GM12878 (cell line): ENCODE data around the gene DYRK4. TPM values are rescaled to one million over a fixed set of nuclear protein-coding genes. Genes with fewer than 3 reads are reported as not detected.
A peak's percentile ranks its signal among the peaks of the same experiment; 100 is the strongest.

Experiments used
- BACH1 ChIP-seq: fragments of 450-650 bp; IDR thresholded peaks from 2 replicates; pipeline ENCODE4 v1.6.1; 2017; ENCODE audit warnings: mild to moderate bottlenecking, borderline replicate concordance
- CBX5 ChIP-seq: sonication (generic); IDR thresholded peaks from 2 replicates; pipeline ENCODE4 v1.6.1; 2016; ENCODE audit warnings: low read depth, moderate library complexity, mild to moderate bottlenecking, inconsistent platforms
- CREM ChIP-seq: IDR thresholded peaks from 2 replicates; pipeline ENCODE4 v1.6.1; 2014; ENCODE audit warnings: antibody characterized with exemption, low read depth
- ESRRA ChIP-seq: IDR thresholded peaks from 2 replicates; pipeline ENCODE4 v1.6.1; 2012; ENCODE audit warnings: mild to moderate bottlenecking, low read length, improper control_type of control experiment
- FOS ChIP-seq: IDR thresholded peaks from 3 replicates; pipeline ENCODE4 v1.6.1; 2011; ENCODE audit warnings: borderline replicate concordance; ENCODE audit not compliant: insufficient read length; ENCODE audit errors: extremely low read depth
- LARP7 ChIP-seq: fragments of 450-650 bp; IDR thresholded peaks from 2 replicates; pipeline ENCODE4 v1.6.1; 2017; ENCODE audit warnings: mild to moderate bottlenecking
- NBN ChIP-seq: fragments of 450-650 bp; IDR thresholded peaks from 2 replicates; pipeline ENCODE4 v1.6.1; 2016
- NFXL1 ChIP-seq: fragments of 450-650 bp; IDR thresholded peaks from 2 replicates; pipeline ENCODE4 v1.6.1; 2017; ENCODE audit warnings: antibody characterized with exemption, mild to moderate bottlenecking, borderline replicate concordance
- POU2F2 ChIP-seq: IDR thresholded peaks from 3 replicates; pipeline ENCODE4 v1.6.1; 2011; ENCODE audit warnings: low read depth, mild to moderate bottlenecking, low read length, borderline replicate concordance
- RAD51 ChIP-seq: fragments of 450-650 bp; IDR thresholded peaks from 2 replicates; pipeline ENCODE4 v1.6.1; 2016; ENCODE audit warnings: moderate library complexity, mild to moderate bottlenecking, inconsistent platforms
- RUNX3 ChIP-seq: IDR thresholded peaks from 2 replicates; pipeline ENCODE4 v1.6.1; 2012; ENCODE audit warnings: low read length, inconsistent platforms
- SMARCA5 ChIP-seq: fragments of 450-650 bp; IDR thresholded peaks from 2 replicates; pipeline ENCODE4 v1.6.1; 2017; ENCODE audit warnings: mild to moderate bottlenecking
- SP1 ChIP-seq: IDR thresholded peaks from one replicate; pipeline ENCODE4 v1.6.1; 2011; ENCODE audit warnings: low read depth, low read length
- SPI1 ChIP-seq: IDR thresholded peaks from 2 replicates; pipeline ENCODE4 v1.6.1; 2011; ENCODE audit warnings: low read depth, mild to moderate bottlenecking, low read length, moderate library complexity, borderline replicate concordance; ENCODE audit not compliant: insufficient read depth
- SREBF2 ChIP-seq: IDR thresholded peaks from 2 replicates; pipeline ENCODE4 v1.6.1; 2012; ENCODE audit warnings: mild to moderate bottlenecking, low read length
- TAF1 ChIP-seq: IDR thresholded peaks from 2 replicates; pipeline ENCODE4 v1.6.1; 2011; ENCODE audit warnings: mild to moderate bottlenecking, low read depth, low read length, borderline replicate concordance
- ZBED1 ChIP-seq: IDR thresholded peaks from 2 replicates; pipeline ENCODE4 v1.6.1; 2016; ENCODE audit warnings: borderline replicate concordance
- ZNF622 ChIP-seq: fragments of 450-650 bp; IDR thresholded peaks from 2 replicates; pipeline ENCODE4 v1.6.1; 2017; ENCODE audit warnings: mild to moderate bottlenecking, inconsistent platforms
- polyA plus RNA-seq, 11 experiments: library from polyadenylated mRNA; depleted of rRNA in 4 of 11; unstranded in 6 of 11; stranded (reverse) in 5 of 11; fragments of >200 nt; fragmentation: Nextera tagmentation in 4 of 11; fragmentation: Illumina TruSeq in 1 of 11; extraction: Ambion mirVana in 4 of 11; extraction: Trizol in 1 of 11; gene quantifications; 1 replicate in 1 of 11; 2 replicates in 10 of 11; pipeline versions ENCODE4 v1.2.1 to v1.2.3, GENCODE V29; 2011 to 2016; ENCODE audit warnings: inconsistent platforms in 2 of 11, missing spikeins in 2 of 11, low read depth in 1 of 11
- total RNA-seq, 4 experiments: library from RNA; depleted of rRNA in 3 of 4; stranded (reverse); fragments of >200 nt in 3 of 4; fragmentation: Illumina TruSeq in 1 of 4; extraction: Trizol in 1 of 4; gene quantifications; 2 replicates each; pipeline versions ENCODE4 v1.2.1 to v1.2.3, GENCODE V29; 2013 to 2021
- TF ChIP-seq, protein P1 (sequence below): IDR thresholded peaks from 2 replicates; pipeline ENCODE4 v1.6.1; 2012; ENCODE audit warnings: low read length, inconsistent platforms
- TF ChIP-seq, protein P2 (sequence below): IDR thresholded peaks from 2 replicates; pipeline ENCODE4 v1.6.1; 2012; ENCODE audit warnings: low read depth, low read length, improper control_type of control experiment
- TF ChIP-seq, protein P3 (sequence below): IDR thresholded peaks from 2 replicates; pipeline ENCODE4 v1.6.1; 2011; ENCODE audit warnings: mild to moderate bottlenecking, low read depth, low read length, moderate library complexity; ENCODE audit not compliant: insufficient replicate concordance
- TF ChIP-seq, protein P4 (sequence below): IDR thresholded peaks from 2 replicates; pipeline ENCODE4 v1.6.1; 2011; ENCODE audit warnings: borderline replicate concordance, low read depth, mild to moderate bottlenecking, moderate library complexity, low read length; ENCODE audit not compliant: insufficient read depth, poor library complexity, severe bottlenecking
- TF ChIP-seq, protein P5 (sequence below): fragments of 450-650 bp; IDR thresholded peaks from 2 replicates; pipeline ENCODE4 v1.6.1; 2018; ENCODE audit warnings: mild to moderate bottlenecking, low read depth, moderate library complexity; ENCODE audit not compliant: partially characterized antibody

Gene DYRK4
- total and polyA plus RNA-seq, 10 of the 15 experiments (the other 5 are each of a cell fraction or from before 2014, with no cell fraction given), result 30.8 to 66.7 (median 46.8) TPM

DNA sequence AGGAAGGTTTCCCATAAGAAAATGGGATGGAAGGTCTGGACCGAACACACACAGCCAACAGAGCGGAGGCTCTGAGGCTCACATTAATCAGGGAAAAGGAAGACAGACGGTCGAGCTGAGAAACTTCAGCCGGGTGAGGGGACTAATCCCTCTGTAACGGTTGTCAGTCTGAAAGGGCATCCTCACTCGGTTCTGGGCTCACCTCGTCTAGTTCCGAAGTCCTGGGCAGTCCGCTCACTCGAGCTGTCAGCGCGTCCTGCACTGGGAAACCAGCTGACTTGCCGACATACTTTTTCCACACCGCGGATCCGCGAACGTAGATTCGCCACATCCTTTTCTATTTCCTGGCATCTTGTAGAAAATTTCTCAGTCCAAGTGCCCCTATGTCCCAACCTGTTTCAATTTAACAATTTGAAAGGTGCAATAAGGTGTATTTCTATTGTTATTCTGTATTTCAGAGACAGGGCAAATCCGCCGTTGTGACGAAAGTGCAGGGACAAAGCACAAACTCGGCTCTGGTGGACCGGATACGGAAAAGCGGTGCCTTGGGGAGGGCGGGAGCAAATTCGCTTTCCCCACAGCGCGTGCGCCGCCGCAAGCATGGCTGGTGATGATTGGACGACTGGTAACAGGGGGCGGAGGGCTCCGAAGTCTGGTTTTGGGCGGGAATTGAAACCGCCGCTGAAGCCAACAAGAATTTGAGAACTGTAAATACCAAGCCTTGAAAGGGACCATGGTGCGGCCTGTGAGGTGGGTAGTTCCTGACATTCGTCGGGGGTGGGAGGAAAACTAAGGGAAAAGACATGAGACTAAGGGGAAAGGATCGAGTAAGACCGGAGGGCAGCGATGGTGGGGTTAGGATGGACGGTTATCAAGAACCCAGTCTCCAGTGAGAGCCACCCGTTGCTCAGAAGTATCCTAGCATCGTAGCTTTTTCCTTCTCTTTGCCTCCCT is 23.5 kb upstream of the DYRK4 start, which contains the start of gene RAD51AP1 (continued):
- TF ChIP-seq, protein P1, sequence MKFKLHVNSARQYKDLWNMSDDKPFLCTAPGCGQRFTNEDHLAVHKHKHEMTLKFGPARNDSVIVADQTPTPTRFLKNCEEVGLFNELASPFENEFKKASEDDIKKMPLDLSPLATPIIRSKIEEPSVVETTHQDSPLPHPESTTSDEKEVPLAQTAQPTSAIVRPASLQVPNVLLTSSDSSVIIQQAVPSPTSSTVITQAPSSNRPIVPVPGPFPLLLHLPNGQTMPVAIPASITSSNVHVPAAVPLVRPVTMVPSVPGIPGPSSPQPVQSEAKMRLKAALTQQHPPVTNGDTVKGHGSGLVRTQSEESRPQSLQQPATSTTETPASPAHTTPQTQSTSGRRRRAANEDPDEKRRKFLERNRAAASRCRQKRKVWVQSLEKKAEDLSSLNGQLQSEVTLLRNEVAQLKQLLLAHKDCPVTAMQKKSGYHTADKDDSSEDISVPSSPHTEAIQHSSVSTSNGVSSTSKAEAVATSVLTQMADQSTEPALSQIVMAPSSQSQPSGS, result 0 out of 2 replicates have a peak, but pooled peaks have one; percentile 23
- TF ChIP-seq, protein P2, sequence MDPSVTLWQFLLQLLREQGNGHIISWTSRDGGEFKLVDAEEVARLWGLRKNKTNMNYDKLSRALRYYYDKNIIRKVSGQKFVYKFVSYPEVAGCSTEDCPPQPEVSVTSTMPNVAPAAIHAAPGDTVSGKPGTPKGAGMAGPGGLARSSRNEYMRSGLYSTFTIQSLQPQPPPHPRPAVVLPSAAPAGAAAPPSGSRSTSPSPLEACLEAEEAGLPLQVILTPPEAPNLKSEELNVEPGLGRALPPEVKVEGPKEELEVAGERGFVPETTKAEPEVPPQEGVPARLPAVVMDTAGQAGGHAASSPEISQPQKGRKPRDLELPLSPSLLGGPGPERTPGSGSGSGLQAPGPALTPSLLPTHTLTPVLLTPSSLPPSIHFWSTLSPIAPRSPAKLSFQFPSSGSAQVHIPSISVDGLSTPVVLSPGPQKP, result peak; percentile 67; the same call in 1 of the 2 replicates
- TF ChIP-seq NFXL1 (no peak), ZBED1 (no peak), BACH1 (no peak), LARP7 (peak; percentile 93), NBN (peak; percentile 82), ZNF622 (no peak), RUNX3 (peak; percentile 87), ESRRA (no peak), FOS (no peak), SREBF2 (no peak), SMARCA5 (no peak), POU2F2 (peak; percentile 31; the same call in 1 of the 3 replicates), CBX5 (peak; percentile 56; the same call in 1 of the 2 replicates), SP1 (peak; percentile 72), TAF1 (peak; percentile 86), CREM (peak; percentile 81), RAD51 (peak; percentile 93), SPI1 (no peak)
- TF ChIP-seq, protein P3, sequence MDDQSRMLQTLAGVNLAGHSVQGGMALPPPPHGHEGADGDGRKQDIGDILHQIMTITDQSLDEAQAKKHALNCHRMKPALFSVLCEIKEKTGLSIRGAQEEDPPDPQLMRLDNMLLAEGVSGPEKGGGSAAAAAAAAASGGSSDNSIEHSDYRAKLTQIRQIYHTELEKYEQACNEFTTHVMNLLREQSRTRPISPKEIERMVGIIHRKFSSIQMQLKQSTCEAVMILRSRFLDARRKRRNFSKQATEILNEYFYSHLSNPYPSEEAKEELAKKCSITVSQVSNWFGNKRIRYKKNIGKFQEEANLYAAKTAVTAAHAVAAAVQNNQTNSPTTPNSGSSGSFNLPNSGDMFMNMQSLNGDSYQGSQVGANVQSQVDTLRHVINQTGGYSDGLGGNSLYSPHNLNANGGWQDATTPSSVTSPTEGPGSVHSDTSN, result peak; percentile 57
- TF ChIP-seq, protein P4, sequence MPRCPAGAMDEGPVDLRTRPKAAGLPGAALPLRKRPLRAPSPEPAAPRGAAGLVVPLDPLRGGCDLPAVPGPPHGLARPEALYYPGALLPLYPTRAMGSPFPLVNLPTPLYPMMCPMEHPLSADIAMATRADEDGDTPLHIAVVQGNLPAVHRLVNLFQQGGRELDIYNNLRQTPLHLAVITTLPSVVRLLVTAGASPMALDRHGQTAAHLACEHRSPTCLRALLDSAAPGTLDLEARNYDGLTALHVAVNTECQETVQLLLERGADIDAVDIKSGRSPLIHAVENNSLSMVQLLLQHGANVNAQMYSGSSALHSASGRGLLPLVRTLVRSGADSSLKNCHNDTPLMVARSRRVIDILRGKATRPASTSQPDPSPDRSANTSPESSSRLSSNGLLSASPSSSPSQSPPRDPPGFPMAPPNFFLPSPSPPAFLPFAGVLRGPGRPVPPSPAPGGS, result no peak
- TF ChIP-seq, protein P5, sequence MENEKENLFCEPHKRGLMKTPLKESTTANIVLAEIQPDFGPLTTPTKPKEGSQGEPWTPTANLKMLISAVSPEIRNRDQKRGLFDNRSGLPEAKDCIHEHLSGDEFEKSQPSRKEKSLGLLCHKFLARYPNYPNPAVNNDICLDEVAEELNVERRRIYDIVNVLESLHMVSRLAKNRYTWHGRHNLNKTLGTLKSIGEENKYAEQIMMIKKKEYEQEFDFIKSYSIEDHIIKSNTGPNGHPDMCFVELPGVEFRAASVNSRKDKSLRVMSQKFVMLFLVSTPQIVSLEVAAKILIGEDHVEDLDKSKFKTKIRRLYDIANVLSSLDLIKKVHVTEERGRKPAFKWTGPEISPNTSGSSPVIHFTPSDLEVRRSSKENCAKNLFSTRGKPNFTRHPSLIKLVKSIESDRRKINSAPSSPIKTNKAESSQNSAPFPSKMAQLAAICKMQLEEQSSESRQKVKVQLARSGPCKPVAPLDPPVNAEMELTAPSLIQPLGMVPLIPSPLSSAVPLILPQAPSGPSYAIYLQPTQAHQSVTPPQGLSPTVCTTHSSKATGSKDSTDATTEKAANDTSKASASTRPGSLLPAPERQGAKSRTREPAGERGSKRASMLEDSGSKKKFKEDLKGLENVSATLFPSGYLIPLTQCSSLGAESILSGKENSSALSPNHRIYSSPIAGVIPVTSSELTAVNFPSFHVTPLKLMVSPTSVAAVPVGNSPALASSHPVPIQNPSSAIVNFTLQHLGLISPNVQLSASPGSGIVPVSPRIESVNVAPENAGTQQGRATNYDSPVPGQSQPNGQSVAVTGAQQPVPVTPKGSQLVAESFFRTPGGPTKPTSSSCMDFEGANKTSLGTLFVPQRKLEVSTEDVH, result peak; percentile 97
